ENCODE data around the gene GON4L.

The GON4L gene

GRCh38 chr1:155856975-155857930 lies at the start of gene GON4L (continued):
- TF ChIP-seq ZNF433 (tag by site-specific recombination; IDR thresholded peaks at IDR 0.05; ENCODE audit: low read depth) = no peak
- peak; percentile 95 for TF ChIP-seq ZBTB26 (tag by site-specific recombination; optimal IDR thresholded peaks at IDR 0.05)
- TF ChIP-seq ZNF501 (tag by site-specific recombination; IDR thresholded peaks at IDR 0.05) = peak; percentile 89
- TF ChIP-seq, protein P1, sequence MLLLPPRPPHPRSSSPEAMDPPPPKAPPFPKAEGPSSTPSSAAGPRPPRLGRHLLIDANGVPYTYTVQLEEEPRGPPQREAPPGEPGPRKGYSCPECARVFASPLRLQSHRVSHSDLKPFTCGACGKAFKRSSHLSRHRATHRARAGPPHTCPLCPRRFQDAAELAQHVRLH (tag by site-specific recombination; IDR thresholded peaks at IDR 0.05) = peak; percentile 76
- TF ChIP-seq KLF10 (tag by site-specific recombination; IDR thresholded peaks at IDR 0.05) = no peak
- TF ChIP-seq ZNF214 (tag by site-specific recombination; IDR thresholded peaks at IDR 0.05; ENCODE audit: borderline replicate concordance) = no peak
- TF ChIP-seq SP7 (tag by site-specific recombination; IDR thresholded peaks at IDR 0.05) = peak; percentile 71
- TF ChIP-seq PRDM10 (tag by site-specific recombination; IDR thresholded peaks at IDR 0.05) = peak; percentile 95
- peak; percentile 73; the same call in 1 of the 2 replicates for TF ChIP-seq ZNF843 (tag by site-specific recombination; IDR thresholded peaks at IDR 0.05)
- peak; percentile 92 for TF ChIP-seq ZBTB11 (tag by site-specific recombination; conservative IDR thresholded peaks at IDR 0.05; ENCODE audit: low read depth)
- peak; percentile 93 for TF ChIP-seq ZNF76 (tag by site-specific recombination; IDR thresholded peaks at IDR 0.05; ENCODE audit: borderline replicate concordance, low read depth)
- peak; percentile 94 for TF ChIP-seq ZNF394 (tag by site-specific recombination; IDR thresholded peaks at IDR 0.05; ENCODE audit: borderline replicate concordance)
- TF ChIP-seq, protein P2, sequence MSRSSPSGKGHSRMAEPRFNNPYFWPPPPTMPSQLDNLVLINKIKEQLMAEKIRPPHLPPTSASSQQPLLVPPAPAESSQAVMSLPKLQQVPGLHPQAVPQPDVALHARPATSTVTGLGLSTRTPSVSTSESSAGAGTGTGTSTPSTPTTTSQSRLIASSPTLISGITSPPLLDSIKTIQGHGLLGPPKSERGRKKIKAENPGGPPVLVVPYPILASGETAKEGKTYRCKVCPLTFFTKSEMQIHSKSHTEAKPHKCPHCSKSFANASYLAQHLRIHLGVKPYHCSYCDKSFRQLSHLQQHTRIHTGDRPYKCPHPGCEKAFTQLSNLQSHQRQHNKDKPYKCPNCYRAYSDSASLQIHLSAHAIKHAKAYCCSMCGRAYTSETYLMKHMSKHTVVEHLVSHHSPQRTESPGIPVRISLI (tag by site-specific recombination; IDR thresholded peaks at IDR 0.05) = 0 out of 2 replicates have a peak, but pooled peaks have one; percentile 11
- TF ChIP-seq REPIN1 (tag by site-specific recombination; IDR thresholded peaks at IDR 0.05; ENCODE audit: low read depth) = peak; percentile 85; the same call in 1 of the 2 replicates
- TF ChIP-seq ZNF521 (tag by site-specific recombination; IDR thresholded peaks at IDR 0.05) = no peak
- TF ChIP-seq ZNF629 (tag by site-specific recombination; IDR thresholded peaks at IDR 0.05) = peak; percentile 69
- TF ChIP-seq, protein P3, sequence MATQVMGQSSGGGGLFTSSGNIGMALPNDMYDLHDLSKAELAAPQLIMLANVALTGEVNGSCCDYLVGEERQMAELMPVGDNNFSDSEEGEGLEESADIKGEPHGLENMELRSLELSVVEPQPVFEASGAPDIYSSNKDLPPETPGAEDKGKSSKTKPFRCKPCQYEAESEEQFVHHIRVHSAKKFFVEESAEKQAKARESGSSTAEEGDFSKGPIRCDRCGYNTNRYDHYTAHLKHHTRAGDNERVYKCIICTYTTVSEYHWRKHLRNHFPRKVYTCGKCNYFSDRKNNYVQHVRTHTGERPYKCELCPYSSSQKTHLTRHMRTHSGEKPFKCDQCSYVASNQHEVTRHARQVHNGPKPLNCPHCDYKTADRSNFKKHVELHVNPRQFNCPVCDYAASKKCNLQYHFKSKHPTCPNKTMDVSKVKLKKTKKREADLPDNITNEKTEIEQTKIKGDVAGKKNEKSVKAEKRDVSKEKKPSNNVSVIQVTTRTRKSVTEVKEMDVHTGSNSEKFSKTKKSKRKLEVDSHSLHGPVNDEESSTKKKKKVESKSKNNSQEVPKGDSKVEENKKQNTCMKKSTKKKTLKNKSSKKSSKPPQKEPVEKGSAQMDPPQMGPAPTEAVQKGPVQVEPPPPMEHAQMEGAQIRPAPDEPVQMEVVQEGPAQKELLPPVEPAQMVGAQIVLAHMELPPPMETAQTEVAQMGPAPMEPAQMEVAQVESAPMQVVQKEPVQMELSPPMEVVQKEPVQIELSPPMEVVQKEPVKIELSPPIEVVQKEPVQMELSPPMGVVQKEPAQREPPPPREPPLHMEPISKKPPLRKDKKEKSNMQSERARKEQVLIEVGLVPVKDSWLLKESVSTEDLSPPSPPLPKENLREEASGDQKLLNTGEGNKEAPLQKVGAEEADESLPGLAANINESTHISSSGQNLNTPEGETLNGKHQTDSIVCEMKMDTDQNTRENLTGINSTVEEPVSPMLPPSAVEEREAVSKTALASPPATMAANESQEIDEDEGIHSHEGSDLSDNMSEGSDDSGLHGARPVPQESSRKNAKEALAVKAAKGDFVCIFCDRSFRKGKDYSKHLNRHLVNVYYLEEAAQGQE (tag by site-specific recombination; IDR thresholded peaks at IDR 0.05) = peak; percentile 38; the same call in 1 of the 2 replicates
- TF ChIP-seq SP3 (tag by site-specific recombination; IDR thresholded peaks at IDR 0.05) = peak; percentile 75
- TF ChIP-seq, protein P4, sequence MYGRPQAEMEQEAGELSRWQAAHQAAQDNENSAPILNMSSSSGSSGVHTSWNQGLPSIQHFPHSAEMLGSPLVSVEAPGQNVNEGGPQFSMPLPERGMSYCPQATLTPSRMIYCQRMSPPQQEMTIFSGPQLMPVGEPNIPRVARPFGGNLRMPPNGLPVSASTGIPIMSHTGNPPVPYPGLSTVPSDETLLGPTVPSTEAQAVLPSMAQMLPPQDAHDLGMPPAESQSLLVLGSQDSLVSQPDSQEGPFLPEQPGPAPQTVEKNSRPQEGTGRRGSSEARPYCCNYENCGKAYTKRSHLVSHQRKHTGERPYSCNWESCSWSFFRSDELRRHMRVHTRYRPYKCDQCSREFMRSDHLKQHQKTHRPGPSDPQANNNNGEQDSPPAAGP (tag by site-specific recombination; IDR thresholded peaks at IDR 0.05) = peak; percentile 81
- no peak for TF ChIP-seq KLF1 (tag by site-specific recombination; IDR thresholded peaks at IDR 0.05)
- TF ChIP-seq ZNF10 (tag by site-specific recombination; IDR thresholded peaks at IDR 0.05) = no peak; the same call in 1 of the 2 replicates

Measured in HEK293 (cell line).